Tibial nerve (tissue), 4 donors: ENCODE data around the gene ARHGEF5.

Source experiments
- EP300 ChIP-seq, 2 donors: sonication (generic); formaldehyde crosslinking; IDR thresholded peaks; one replicate each; pipeline ENCODE4 v1.6.1; 2017; ENCODE audit warnings: antibody characterized with exemption in 2 of 2, mild to moderate bottlenecking in 1 of 2
- POLR2A ChIP-seq, 2 donors: fragments of 450-650 bp; IDR thresholded peaks; one replicate each; pipeline ENCODE4 v1.6.1; 2017; ENCODE audit warnings: antibody characterized with exemption in 2 of 2, mild to moderate bottlenecking in 2 of 2, moderate library complexity in 2 of 2
- TF ChIP-seq, protein P1 (sequence below), 5 experiments: fragments of 200-600 bp in 3 of 5; fragments of 450-650 bp in 2 of 5; sonication (generic) in 3 of 5; IDR thresholded peaks; one replicate each; pipeline ENCODE4 v1.5.1; 2016 to 2019; ENCODE audit warnings: antibody characterized with exemption in 5 of 5, mild to moderate bottlenecking in 3 of 5, moderate library complexity in 2 of 5

DNA sequence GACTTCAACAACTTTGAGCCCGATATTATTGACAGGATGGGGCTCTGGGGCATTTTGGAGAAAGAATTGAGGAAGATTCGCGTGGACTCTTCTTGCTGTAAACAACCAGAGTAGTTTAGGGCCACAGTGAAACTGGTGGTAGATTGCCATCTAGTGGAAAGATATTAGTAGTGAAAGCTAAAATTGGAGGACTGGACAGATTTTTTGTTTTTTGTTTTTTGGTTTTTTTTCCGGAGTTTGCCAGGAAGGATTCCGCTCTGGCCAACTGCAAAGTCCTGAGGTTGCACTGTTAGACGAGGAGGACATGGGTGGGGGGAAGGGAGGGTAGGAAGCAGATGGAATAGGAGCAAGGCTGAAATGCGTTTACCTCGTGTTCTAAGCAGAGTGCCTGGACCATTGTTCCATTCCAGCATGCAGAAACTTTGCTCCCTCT, 36.6 kb downstream of the ARHGEF5 start:
- TF ChIP-seq POLR2A (IDR thresholded peaks at IDR 0.05) (no peak), EP300 (IDR thresholded peaks at IDR 0.05) (no peak)
- TF ChIP-seq, protein P1, sequence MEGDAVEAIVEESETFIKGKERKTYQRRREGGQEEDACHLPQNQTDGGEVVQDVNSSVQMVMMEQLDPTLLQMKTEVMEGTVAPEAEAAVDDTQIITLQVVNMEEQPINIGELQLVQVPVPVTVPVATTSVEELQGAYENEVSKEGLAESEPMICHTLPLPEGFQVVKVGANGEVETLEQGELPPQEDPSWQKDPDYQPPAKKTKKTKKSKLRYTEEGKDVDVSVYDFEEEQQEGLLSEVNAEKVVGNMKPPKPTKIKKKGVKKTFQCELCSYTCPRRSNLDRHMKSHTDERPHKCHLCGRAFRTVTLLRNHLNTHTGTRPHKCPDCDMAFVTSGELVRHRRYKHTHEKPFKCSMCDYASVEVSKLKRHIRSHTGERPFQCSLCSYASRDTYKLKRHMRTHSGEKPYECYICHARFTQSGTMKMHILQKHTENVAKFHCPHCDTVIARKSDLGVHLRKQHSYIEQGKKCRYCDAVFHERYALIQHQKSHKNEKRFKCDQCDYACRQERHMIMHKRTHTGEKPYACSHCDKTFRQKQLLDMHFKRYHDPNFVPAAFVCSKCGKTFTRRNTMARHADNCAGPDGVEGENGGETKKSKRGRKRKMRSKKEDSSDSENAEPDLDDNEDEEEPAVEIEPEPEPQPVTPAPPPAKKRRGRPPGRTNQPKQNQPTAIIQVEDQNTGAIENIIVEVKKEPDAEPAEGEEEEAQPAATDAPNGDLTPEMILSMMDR (IDR thresholded peaks at IDR 0.05) = peak; percentile 66 to 79 (median 75)
